ENCODE measurements around the gene ALKBH6. TPM values are rescaled to one million over a fixed set of nuclear protein-coding genes. Genes with fewer than 3 reads are reported as not detected.

ALKBH6 gene
- total and polyA plus RNA-seq, 9 of the 15 experiments (the other 6 are each of a cell fraction or from before 2014, with no cell fraction given): 0.67 to 62.0 (median 34.5) TPM

DNA sequence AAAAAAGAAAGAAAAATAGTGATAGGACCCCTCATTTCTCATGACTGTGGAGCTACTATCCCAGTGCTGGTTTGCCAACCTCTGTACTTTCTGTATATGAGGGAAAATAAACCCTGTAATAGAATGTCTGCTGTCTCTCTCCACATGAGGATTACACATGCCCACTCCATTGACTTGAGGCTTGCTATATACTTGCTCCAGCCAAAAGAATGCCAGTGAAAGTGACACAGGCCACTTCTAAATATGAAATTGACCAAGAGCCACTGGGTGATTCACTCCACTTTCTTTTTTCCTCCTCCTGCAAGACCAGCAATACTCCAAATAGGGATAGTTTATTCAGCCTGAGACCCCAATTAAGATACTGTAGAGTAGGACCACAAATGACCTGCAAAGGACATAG, 33.8 kb upstream of the ALKBH6 start:
- intact Hi-C loops (cut with micrococcal nuclease) (no loop called here), in situ Hi-C loops (cut with MboI) (no loop called here)
- H4K20me1 ChIP-seq (replicated peaks; ENCODE audit: control insufficient read depth, insufficient read depth, low read length): no peaks in the 10 kb centered on the region
- H3K4me2 ChIP-seq (ENCODE audit: insufficient read depth, low read length): no peak overlapping the region
- H3K9ac ChIP-seq (ENCODE audit: insufficient read depth in 1 of 2, low read depth in 2 of 2, low read length in 2 of 2): no peak overlapping the region
- H3K36me3 ChIP-seq (ENCODE audit: control insufficient read depth, insufficient read depth, low read length): 0 out of 3 replicates have a peak, but pooled peaks cover 5% of the 10 kb centered on the region
- H3K4me3 ChIP-seq: no peak overlapping the region
- peaks cover 0 to 2% of the 10 kb centered on the region in 2 experiments; a peak in 2 of 5 replicates for H3K4me1 ChIP-seq (replicated peaks in 1 of 2; ENCODE audit: control insufficient read depth in 2 of 2, insufficient read depth in 2 of 2, low read length in 2 of 2)
- no peaks in the 10 kb centered on the region for H3K27me3 ChIP-seq (ENCODE audit: control insufficient read depth in 2 of 2, insufficient read depth in 2 of 2, low read length in 2 of 2)
- DNase-seq (ENCODE audit: extremely low read depth in 1 of 4, low spot score in 3 of 4): no peak
- no TSS peak for BruUV-seq (replicated peaks)
- POLR2A ChIA-PET: interaction anchor here (1.4 kb wide), 1 partner anchor 10 kb away, joined by 3 read pairs; no protein-coding TSS in a partner anchor
- CTCF ChIA-PET (ENCODE audit: low intra/inter-chr PET ratio): no interaction called here
- H2AFZ ChIP-seq (ENCODE audit: low read depth, low read length): no peak overlapping the region
- no peaks in the 10 kb centered on the region for H3K9me3 ChIP-seq (replicated peaks; ENCODE audit: control insufficient read depth, insufficient read depth, low read depth, low read length)
- TF ChIP-seq ZZZ3 (IDR thresholded peaks at IDR 0.05): no peak
- no peak for TF ChIP-seq EGR1 (conservative IDR thresholded peaks at IDR 0.05)
- no peak for TF ChIP-seq POLR3A (IDR thresholded peaks at IDR 0.05; ENCODE audit: borderline replicate concordance, extremely low read depth, insufficient read depth, insufficient read length)
- TF ChIP-seq ARID1B (IDR thresholded peaks at IDR 0.05): no peak
- TF ChIP-seq, protein P1, sequence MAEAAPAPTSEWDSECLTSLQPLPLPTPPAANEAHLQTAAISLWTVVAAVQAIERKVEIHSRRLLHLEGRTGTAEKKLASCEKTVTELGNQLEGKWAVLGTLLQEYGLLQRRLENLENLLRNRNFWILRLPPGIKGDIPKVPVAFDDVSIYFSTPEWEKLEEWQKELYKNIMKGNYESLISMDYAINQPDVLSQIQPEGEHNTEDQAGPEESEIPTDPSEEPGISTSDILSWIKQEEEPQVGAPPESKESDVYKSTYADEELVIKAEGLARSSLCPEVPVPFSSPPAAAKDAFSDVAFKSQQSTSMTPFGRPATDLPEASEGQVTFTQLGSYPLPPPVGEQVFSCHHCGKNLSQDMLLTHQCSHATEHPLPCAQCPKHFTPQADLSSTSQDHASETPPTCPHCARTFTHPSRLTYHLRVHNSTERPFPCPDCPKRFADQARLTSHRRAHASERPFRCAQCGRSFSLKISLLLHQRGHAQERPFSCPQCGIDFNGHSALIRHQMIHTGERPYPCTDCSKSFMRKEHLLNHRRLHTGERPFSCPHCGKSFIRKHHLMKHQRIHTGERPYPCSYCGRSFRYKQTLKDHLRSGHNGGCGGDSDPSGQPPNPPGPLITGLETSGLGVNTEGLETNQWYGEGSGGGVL (CRISPR knock-in tag; IDR thresholded peaks at IDR 0.05): no peak
- no peak for TF ChIP-seq ZNF239 (CRISPR knock-in tag; IDR thresholded peaks at IDR 0.05)
- TF ChIP-seq KLF13 (tag; IDR thresholded peaks at IDR 0.05; ENCODE audit: borderline replicate concordance, low read depth): no peak
- no peak for TF ChIP-seq YBX1 (IDR thresholded peaks at IDR 0.05)
- no peak for FAIRE-seq
- no peak for ATAC-seq
- H3K27ac ChIP-seq (ENCODE audit: extremely low read depth, low read depth, low read length): no peak overlapping the region
- H3K9me1 ChIP-seq (ENCODE audit: control insufficient read depth, insufficient read depth, low read length): no peaks in the 10 kb centered on the region
- H3K79me2 ChIP-seq (ENCODE audit: control insufficient read depth, insufficient read depth, low read length): no peaks in the 10 kb centered on the region

Measured in K562 (cell line).